Measurements from ENCODE around the gene LBX1. TPM values are rescaled to one million over a fixed set of nuclear protein-coding genes. Genes with fewer than 3 reads are reported as not detected.
A peak's percentile ranks its signal among the peaks of the same experiment; 100 is the strongest.

LBX1 gene
- total RNA-seq, 2 donors from 2014 or later = not detected

DNA sequence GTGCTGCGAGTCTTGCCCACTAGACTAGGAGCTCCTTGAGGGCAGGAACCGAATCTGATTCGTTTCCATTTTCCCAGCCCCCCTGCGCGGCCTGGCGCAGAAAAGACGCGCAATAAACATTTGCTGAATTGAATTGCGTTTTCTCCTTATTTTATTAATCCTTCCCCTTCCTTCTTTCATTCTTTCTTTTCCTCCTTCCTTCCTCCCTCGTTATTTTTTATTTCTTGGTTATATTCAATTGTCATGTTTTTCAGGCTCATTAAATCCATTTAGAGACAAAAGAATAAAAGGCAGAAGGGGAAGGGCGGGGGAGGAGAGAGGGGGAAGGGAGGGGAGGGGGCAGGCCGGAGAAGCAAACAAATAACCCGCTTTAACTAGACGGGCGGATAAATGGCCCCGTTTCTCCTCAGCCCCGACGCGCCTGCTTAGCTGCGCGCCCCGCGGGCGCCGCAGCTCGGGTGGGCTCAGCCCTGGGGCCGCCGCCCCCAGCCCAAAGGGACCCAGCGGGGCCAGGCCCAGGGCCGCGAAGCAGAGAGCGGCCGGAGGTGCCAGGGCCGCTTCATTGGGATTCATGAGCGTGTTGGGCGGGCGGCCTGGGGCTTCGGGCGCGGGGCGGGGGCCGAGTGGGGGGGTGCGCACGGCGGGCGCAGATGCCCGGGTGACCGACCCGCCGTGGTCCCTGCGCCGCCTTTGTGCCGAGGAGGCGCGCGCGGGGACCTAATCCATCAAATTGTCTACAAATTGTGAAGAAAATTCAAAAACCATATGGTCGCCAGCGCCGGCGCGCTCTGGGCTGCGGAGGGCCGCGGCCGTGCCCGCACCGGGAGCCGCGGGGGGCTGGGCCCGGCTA lies 5.0 kb downstream of the LBX1 start:
- Histone ChIP-seq H3K27ac (no peak overlapping the region), H3K9me3 (no peaks in the 10 kb centered on the region), H3K27me3 (peaks cover 99% of the 10 kb centered on the region), H3K4me3 (no peak overlapping the region), H3K9ac (ENCODE audit: low read depth in 2 of 2, low read length in 2 of 2) (no peak overlapping the region), H3K4me1 (peaks cover 11% of the 10 kb centered on the region), H3K36me3 (no peaks in the 10 kb centered on the region)
- no peak for DNase-seq
- no peak for TF ChIP-seq CTCF (IDR thresholded peaks at IDR 0.05)
- intact Hi-C loops (cut with DNase I) = no loop called here

DNA sequence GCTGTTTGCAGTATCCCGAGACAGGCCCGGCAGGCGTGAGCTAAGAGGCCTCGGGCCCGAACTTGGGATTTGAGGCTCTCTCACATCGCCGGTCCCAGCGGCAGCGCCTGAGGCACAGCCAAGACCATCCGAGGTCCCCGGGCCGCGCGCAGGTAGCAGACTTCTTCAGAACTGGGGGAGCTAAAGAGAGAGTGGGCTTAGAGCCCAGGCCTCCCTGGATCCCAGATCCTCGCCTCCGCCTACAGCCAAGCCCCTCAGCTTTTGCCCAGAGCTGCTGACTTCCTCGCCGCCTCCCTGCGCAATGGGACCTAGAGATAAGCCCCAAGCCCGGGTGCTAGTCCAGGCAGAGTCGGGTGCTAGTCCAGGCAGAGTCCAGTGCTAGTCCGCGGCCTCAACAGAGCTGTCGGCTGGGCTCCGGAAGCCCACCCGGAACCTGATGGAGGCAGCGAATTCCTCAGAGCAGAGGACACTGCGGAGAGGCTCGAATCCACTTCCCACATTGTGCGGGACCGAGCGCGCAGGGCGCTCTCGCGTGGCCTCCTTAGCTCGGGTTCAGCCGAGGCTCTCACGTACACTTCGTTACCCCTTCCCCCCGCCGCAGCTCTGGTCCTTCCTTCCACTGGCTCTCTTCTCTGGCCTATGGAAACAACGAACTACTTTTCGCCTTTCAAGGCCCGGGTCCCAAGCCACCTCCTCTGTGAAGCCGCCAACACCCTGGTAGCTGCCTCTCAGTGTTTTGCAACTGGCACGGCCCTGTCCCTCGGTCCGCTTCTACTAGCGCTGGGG lies 5.8 kb downstream of the LBX1 start:
- Histone ChIP-seq H3K27me3 (peaks cover 99% of the 10 kb centered on the region), H3K27ac (no peak overlapping the region), H3K4me1 (peaks cover 11% of the 10 kb centered on the region), H3K9me3 (no peaks in the 10 kb centered on the region), H3K9ac (ENCODE audit: low read depth in 2 of 2, low read length in 2 of 2) (no peak overlapping the region), H3K36me3 (no peaks in the 10 kb centered on the region), H3K4me3 (peak overlapping the region; percentile 20)
- no peak for TF ChIP-seq CTCF (IDR thresholded peaks at IDR 0.05)
- no peak for DNase-seq
- intact Hi-C loops (cut with DNase I) = no loop called here

- Histone ChIP-seq H3K27me3 (peaks cover 99% of the 10 kb centered on the region), H3K4me3 (peak overlapping the region; percentile 20), H3K9ac (ENCODE audit: low read depth in 2 of 2, low read length in 2 of 2) (no peak overlapping the region), H3K27ac (no peak overlapping the region), H3K9me3 (no peaks in the 10 kb centered on the region), H3K36me3 (no peaks in the 10 kb centered on the region), H3K4me1 (peaks cover 11% of the 10 kb centered on the region)
- intact Hi-C loops (cut with DNase I) = no loop called here
- no peak for DNase-seq
- no peak for TF ChIP-seq CTCF (IDR thresholded peaks at IDR 0.05)
These were observed 6.5 kb downstream of the LBX1 start for GRCh38 chr10:101222683-101223273.

DNA sequence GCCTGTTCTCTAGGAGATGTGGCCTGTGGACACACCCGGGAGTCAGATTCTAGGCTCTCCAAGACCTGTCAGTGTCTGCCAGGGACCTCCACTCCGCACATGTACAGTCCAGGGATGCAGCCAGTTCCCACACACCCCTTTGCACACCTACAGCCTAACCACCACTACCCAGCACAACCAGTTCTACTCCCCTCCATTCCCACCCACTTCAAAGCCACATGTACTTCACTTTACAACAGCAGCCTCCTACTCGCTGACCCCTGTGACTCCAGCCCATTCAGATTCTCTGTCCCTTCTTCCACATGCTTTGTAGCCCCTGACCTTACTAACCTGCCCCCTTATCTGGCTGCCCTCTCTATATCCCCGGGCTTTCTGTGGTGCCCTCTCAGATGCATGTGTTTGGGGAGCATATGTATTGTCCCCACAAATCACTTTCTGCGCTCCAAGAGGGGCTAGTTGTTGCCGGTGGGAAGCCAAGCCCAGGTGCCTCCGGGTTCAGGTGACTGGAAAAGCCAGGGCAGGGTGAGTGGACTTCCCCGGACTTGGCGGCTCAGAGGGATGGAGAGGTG lies 7.2 kb downstream of the LBX1 start:
- DNase-seq = no peak
- no peak overlapping the region for H3K9ac ChIP-seq (ENCODE audit: low read depth in 2 of 2, low read length in 2 of 2)
- peaks cover 99% of the 10 kb centered on the region for H3K27me3 ChIP-seq
- intact Hi-C loops (cut with DNase I) = no loop called here
- H3K4me1 ChIP-seq = peaks cover 7% of the 10 kb centered on the region
- H3K36me3 ChIP-seq = no peaks in the 10 kb centered on the region
- TF ChIP-seq CTCF (IDR thresholded peaks at IDR 0.05) = no peak
- no peaks in the 10 kb centered on the region for H3K9me3 ChIP-seq
- H3K4me3 ChIP-seq = no peak overlapping the region
- no peak overlapping the region for H3K27ac ChIP-seq

GRCh38 chr10:101221549-101221948 lies 7.7 kb downstream of the LBX1 start:
- intact Hi-C loops (cut with DNase I) = no loop called here
- no peak overlapping the region for H3K9ac ChIP-seq (ENCODE audit: low read depth in 2 of 2, low read length in 2 of 2)
- H3K9me3 ChIP-seq = no peaks in the 10 kb centered on the region
- no peak for TF ChIP-seq CTCF (IDR thresholded peaks at IDR 0.05)
- no peak for DNase-seq
- H3K4me3 ChIP-seq = no peak overlapping the region
- H3K4me1 ChIP-seq = peaks cover 2% of the 10 kb centered on the region
- H3K36me3 ChIP-seq = no peaks in the 10 kb centered on the region
- peaks cover 99% of the 10 kb centered on the region for H3K27me3 ChIP-seq
- H3K27ac ChIP-seq = no peak overlapping the region

All from colonic mucosa (tissue), 4 donors.